Loucy (cell line): ENCODE measurements around the gene PHOSPHO2.
"Not testable (repeated sequence)": the region's sequence is repeated elsewhere in the genome, so short reads cannot be mapped to it uniquely, and the experiment has no call there.

Source experiments
- H2AFZ ChIP-seq: fragments of 200-600 bp; sonication (generic); 2 replicates; pipeline ENCODE4 v1.6.0; 2016; ENCODE audit warnings: antibody characterized with exemption, mild to moderate bottlenecking, low read length, moderate library complexity
- H3F3A ChIP-seq: fragments of 200-600 bp; 2 replicates; pipeline ENCODE4 v1.6.0; 2016; ENCODE audit warnings: antibody characterized with exemption, low read depth, mild to moderate bottlenecking
- H3K27me3 ChIP-seq: fragments of 200-600 bp; sonication (generic); 2 replicates; pipeline ENCODE4 v1.6.1; 2014; ENCODE audit warnings: low read length, mild to moderate bottlenecking; ENCODE audit not compliant: insufficient read depth, poor library complexity, severe bottlenecking
- H3K36me3 ChIP-seq: fragments of 200-600 bp; sonication (generic); 2 replicates; pipeline ENCODE4 v1.6.1; 2016; ENCODE audit warnings: low read length; ENCODE audit not compliant: insufficient read depth
- H3K4me1 ChIP-seq: fragments of 200-600 bp; sonication (generic); 2 replicates; pipeline ENCODE4 v1.5.1; 2014; ENCODE audit warnings: low read length, mild to moderate bottlenecking; ENCODE audit not compliant: insufficient read depth, poor library complexity, severe bottlenecking
- H3K4me2 ChIP-seq: fragments of 200-600 bp; sonication (generic); 2 replicates; pipeline ENCODE4 v1.6.0; 2014; ENCODE audit warnings: antibody characterized with exemption, low read length, low read depth, mild to moderate bottlenecking; ENCODE audit not compliant: poor library complexity, severe bottlenecking
- H3K4me3 ChIP-seq: fragments of 200-600 bp; sonication (generic); 2 replicates; pipeline ENCODE4 v1.5.1; 2014; ENCODE audit warnings: low read length, mild to moderate bottlenecking, mixed read lengths; ENCODE audit not compliant: poor library complexity, severe bottlenecking
- H3K79me2 ChIP-seq: fragments of 200-600 bp; sonication (generic); 2 replicates; pipeline ENCODE4 v1.6.1; 2014; ENCODE audit warnings: low read length; ENCODE audit not compliant: insufficient read depth
- H3K9ac ChIP-seq: fragments of 200-600 bp; sonication (generic); 2 replicates; pipeline ENCODE4 v1.6.0; 2014; ENCODE audit warnings: mild to moderate bottlenecking, low read depth, low read length, moderate library complexity; ENCODE audit not compliant: poor library complexity, severe bottlenecking
- H3K9me2 ChIP-seq: fragments of 200-600 bp; sonication (generic); replicated peaks from 2 replicates; pipeline ENCODE4 v1.6.1; 2016; ENCODE audit warnings: low read depth, low read length, mixed read lengths
- H3K9me3 ChIP-seq: fragments of 200-600 bp; sonication (generic); 2 replicates; pipeline ENCODE4 v1.6.1; 2014; ENCODE audit warnings: mild to moderate bottlenecking, antibody characterized with exemption, low read length, low read depth; ENCODE audit not compliant: insufficient read depth
- H4K20me1 ChIP-seq: fragments of 200-600 bp; sonication (generic); 2 replicates; pipeline ENCODE4 v1.6.0; 2014; ENCODE audit warnings: antibody characterized with exemption, low read length, mild to moderate bottlenecking; ENCODE audit not compliant: insufficient read depth, poor library complexity, severe bottlenecking
- CTCF ChIP-seq: fragments of 200-600 bp; sonication (generic); conservative IDR thresholded peaks from 2 replicates; pipeline ENCODE4 v1.5.1; 2014; ENCODE audit warnings: mild to moderate bottlenecking, antibody characterized with exemption, low read length
- EZH2phosphoT487 ChIP-seq: fragments of 200-600 bp; IDR thresholded peaks from 2 replicates; pipeline ENCODE4 v1.6.1; 2018; ENCODE audit warnings: antibody characterized with exemption, mild to moderate bottlenecking, moderate library complexity, borderline replicate concordance

The PHOSPHO2 gene

GRCh38 chr2:169687943-169688342 lies 6.3 kb upstream of the PHOSPHO2 start:
- H3F3A ChIP-seq, H3K79me2 ChIP-seq, H4K20me1 ChIP-seq, H2AFZ ChIP-seq, H3K4me2 ChIP-seq, H3K4me3 ChIP-seq, H3K9ac ChIP-seq, H3K27me3 ChIP-seq, H3K36me3 ChIP-seq, H3K9me2 ChIP-seq, H3K9me3 ChIP-seq, H3K4me1 ChIP-seq: not testable (repeated sequence)

DNA sequence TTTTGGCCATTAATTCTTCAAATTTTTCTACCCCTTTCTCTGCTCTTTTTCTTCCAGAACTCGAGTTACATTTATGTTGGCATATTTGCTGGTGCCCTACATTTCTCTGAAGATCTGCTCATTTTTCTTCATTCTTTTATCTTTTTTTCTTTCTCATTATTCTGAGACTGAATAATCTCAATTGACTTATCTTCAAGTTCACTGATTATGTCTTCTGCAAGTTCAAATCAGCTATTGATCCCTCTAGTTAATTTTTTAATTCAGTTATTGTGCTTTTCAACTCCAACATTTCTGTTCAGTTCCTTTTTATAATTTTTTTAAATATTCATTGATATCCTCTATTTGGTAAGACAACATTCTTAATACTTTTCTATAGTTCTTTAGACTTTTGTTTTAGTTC lies 3.3 kb upstream of the PHOSPHO2 start:
- TF ChIP-seq CTCF (no peak), EZH2phosphoT487 (no peak)
- Histone ChIP-seq H3K4me3 (no peak overlapping the region), H3K9me3 (no peaks in the 10 kb centered on the region), H2AFZ (no peak overlapping the region), H3K4me1 (peaks cover 12% of the 10 kb centered on the region), H3K9me2 (no peaks in the 10 kb centered on the region), H3F3A (no peaks in the 10 kb centered on the region), H4K20me1 (no peaks in the 10 kb centered on the region), H3K4me2 (no peak overlapping the region), H3K79me2 (no peaks in the 10 kb centered on the region), H3K36me3 (no peaks in the 10 kb centered on the region), H3K9ac (no peak overlapping the region), H3K27me3 (no peaks in the 10 kb centered on the region)

GRCh38 chr2:169692718-169693117 lies 1.6 kb upstream of the PHOSPHO2 start:
- H3K4me1 ChIP-seq: peaks cover 12% of the 10 kb centered on the region
- no peak overlapping the region for H3K4me2 ChIP-seq
- H3K36me3 ChIP-seq: no peaks in the 10 kb centered on the region
- no peaks in the 10 kb centered on the region for H3K27me3 ChIP-seq
- H2AFZ ChIP-seq: no peak overlapping the region
- no peaks in the 10 kb centered on the region for H4K20me1 ChIP-seq
- H3K9ac ChIP-seq: no peak overlapping the region
- no peaks in the 10 kb centered on the region for H3K79me2 ChIP-seq
- no peak overlapping the region for H3K4me3 ChIP-seq
- no peaks in the 10 kb centered on the region for H3K9me3 ChIP-seq
- no peaks in the 10 kb centered on the region for H3K9me2 ChIP-seq
- no peaks in the 10 kb centered on the region for H3F3A ChIP-seq
- no peak for TF ChIP-seq CTCF

DNA sequence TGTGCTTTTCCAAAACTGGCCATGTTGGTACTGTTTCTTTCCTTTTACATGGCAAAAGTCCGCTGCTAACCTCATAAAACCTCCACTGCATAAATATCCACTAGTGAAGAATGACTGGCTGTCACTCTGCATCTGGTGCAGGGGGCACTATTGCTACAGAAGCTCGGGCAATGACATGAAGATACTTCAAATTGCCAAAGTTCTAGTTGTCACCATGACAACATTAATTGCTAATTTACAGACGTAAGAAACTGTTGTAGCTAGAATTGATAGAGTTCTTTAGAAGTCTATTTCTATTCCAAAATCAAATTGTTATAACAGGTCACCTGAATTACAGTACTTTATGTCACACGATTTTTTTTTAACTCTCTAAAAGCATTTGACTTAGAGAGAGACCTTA lies 909 bp upstream of the PHOSPHO2 start:
- peak overlapping the region; percentile 77 for H3K4me2 ChIP-seq
- no peaks in the 10 kb centered on the region for H4K20me1 ChIP-seq
- no peaks in the 10 kb centered on the region for H3K36me3 ChIP-seq
- H3F3A ChIP-seq: no peaks in the 10 kb centered on the region
- peaks cover 12% of the 10 kb centered on the region for H3K4me1 ChIP-seq
- H3K4me3 ChIP-seq: peak overlapping the region; percentile 79
- no peaks in the 10 kb centered on the region for H3K9me2 ChIP-seq
- TF ChIP-seq EZH2phosphoT487: no peak
- TF ChIP-seq CTCF: peak; percentile 52
- no peak overlapping the region for H3K9ac ChIP-seq
- peak overlapping the region; percentile 91; the same call in 1 of the 2 replicates for H2AFZ ChIP-seq
- H3K9me3 ChIP-seq: no peaks in the 10 kb centered on the region
- no peaks in the 10 kb centered on the region for H3K79me2 ChIP-seq
- no peaks in the 10 kb centered on the region for H3K27me3 ChIP-seq
